ENCODE measurements around the gene JAG1.

The JAG1 gene

GRCh38 chr20:10665791-10666190 is 8.0 kb downstream of the JAG1 start:
- Histone ChIP-seq H3K36me3 (ENCODE audit: control insufficient read depth in 2 of 2, insufficient read depth in 1 of 2, low read length in 2 of 2) (peaks cover 0 to 63% of the 10 kb centered on the region in 2 experiments; a peak in 2 of 3 replicates), H3K9me3 (ENCODE audit: control insufficient read depth, insufficient read depth, low read depth, low read length) (no peaks in the 10 kb centered on the region), H3K27ac (ENCODE audit: extremely low read depth, low read depth, low read length) (peak overlapping the region; percentile 57), H3K4me1 (ENCODE audit: control insufficient read depth, insufficient read depth, low read length) (peaks cover 34% of the 10 kb centered on the region), H3K4me3 (ENCODE audit: low read depth, low read length) (no peak overlapping the region)
- POLR2A ChIA-PET, result interaction anchor here (0.6 kb wide), 1 partner anchor 114 kb away, joined by 3 read pairs; no protein-coding TSS in a partner anchor
- CTCF ChIA-PET, result no interaction called here
- TF ChIP-seq ZNF184 (tag by site-specific recombination; IDR thresholded peaks at IDR 0.05) (no peak), ATF2 (tag by site-specific recombination; IDR thresholded peaks at IDR 0.05; ENCODE audit: low read depth) (no peak), ZNF626 (tag by site-specific recombination; IDR thresholded peaks at IDR 0.05) (no peak), ZNF132 (tag by site-specific recombination; IDR thresholded peaks at IDR 0.05; ENCODE audit: borderline replicate concordance) (no peak), ZNF513 (tag by site-specific recombination; IDR thresholded peaks at IDR 0.05) (no peak), ZNF677 (tag by site-specific recombination; IDR thresholded peaks at IDR 0.05) (no peak), ZBTB48 (tag by site-specific recombination; IDR thresholded peaks at IDR 0.05) (no peak), ZNF610 (tag by site-specific recombination; IDR thresholded peaks at IDR 0.05; ENCODE audit: borderline replicate concordance) (no peak), GLI4 (tag by site-specific recombination; IDR thresholded peaks at IDR 0.05) (no peak), ZBTB8A (tag by site-specific recombination; IDR thresholded peaks at IDR 0.05) (no peak), ZSCAN16 (tag by site-specific recombination; IDR thresholded peaks at IDR 0.05) (no peak), ZNF121 (tag by site-specific recombination; IDR thresholded peaks at IDR 0.05) (no peak), ZSCAN23 (tag by site-specific recombination; IDR thresholded peaks at IDR 0.05) (no peak), MEIS1 (CRISPR knock-in tag; IDR thresholded peaks at IDR 0.05; ENCODE audit: borderline replicate concordance) (no peak)
- TF ChIP-seq, protein P1, sequence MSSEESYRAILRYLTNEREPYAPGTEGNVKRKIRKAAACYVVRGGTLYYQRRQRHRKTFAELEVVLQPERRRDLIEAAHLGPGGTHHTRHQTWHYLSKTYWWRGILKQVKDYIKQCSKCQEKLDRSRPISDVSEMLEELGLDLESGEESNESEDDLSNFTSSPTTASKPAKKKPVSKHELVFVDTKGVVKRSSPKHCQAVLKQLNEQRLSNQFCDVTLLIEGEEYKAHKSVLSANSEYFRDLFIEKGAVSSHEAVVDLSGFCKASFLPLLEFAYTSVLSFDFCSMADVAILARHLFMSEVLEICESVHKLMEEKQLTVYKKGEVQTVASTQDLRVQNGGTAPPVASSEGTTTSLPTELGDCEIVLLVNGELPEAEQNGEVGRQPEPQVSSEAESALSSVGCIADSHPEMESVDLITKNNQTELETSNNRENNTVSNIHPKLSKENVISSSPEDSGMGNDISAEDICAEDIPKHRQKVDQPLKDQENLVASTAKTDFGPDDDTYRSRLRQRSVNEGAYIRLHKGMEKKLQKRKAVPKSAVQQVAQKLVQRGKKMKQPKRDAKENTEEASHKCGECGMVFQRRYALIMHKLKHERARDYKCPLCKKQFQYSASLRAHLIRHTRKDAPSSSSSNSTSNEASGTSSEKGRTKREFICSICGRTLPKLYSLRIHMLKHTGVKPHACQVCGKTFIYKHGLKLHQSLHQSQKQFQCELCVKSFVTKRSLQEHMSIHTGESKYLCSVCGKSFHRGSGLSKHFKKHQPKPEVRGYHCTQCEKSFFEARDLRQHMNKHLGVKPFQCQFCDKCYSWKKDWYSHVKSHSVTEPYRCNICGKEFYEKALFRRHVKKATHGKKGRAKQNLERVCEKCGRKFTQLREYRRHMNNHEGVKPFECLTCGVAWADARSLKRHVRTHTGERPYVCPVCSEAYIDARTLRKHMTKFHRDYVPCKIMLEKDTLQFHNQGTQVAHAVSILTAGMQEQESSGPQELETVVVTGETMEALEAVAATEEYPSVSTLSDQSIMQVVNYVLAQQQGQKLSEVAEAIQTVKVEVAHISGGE (tag by site-specific recombination; conservative IDR thresholded peaks at IDR 0.05; ENCODE audit: low read depth), result no peak
- TF ChIP-seq, protein P2, sequence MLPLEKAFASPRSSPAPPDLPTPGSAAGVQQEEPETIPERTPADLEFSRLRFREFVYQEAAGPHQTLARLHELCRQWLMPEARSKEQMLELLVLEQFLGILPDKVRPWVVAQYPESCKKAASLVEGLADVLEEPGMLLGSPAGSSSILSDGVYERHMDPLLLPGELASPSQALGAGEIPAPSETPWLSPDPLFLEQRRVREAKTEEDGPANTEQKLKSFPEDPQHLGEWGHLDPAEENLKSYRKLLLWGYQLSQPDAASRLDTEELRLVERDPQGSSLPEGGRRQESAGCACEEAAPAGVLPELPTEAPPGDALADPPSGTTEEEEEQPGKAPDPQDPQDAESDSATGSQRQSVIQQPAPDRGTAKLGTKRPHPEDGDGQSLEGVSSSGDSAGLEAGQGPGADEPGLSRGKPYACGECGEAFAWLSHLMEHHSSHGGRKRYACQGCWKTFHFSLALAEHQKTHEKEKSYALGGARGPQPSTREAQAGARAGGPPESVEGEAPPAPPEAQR (tag by site-specific recombination; IDR thresholded peaks at IDR 0.05), result no peak
- TF ChIP-seq, protein P3, sequence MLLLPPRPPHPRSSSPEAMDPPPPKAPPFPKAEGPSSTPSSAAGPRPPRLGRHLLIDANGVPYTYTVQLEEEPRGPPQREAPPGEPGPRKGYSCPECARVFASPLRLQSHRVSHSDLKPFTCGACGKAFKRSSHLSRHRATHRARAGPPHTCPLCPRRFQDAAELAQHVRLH (tag by site-specific recombination; IDR thresholded peaks at IDR 0.05), result no peak

Measured in HEK293 (cell line).